ENCODE data around the gene TMEM121. TPM values are rescaled to one million over a fixed set of nuclear protein-coding genes. Genes with fewer than 3 reads are reported as not detected.

Gene TMEM121
- polyA plus RNA-seq, 1 donor (not counting 4 experiments of a cell fraction or from before 2014, with no cell fraction given): 0.18 TPM

DNA sequence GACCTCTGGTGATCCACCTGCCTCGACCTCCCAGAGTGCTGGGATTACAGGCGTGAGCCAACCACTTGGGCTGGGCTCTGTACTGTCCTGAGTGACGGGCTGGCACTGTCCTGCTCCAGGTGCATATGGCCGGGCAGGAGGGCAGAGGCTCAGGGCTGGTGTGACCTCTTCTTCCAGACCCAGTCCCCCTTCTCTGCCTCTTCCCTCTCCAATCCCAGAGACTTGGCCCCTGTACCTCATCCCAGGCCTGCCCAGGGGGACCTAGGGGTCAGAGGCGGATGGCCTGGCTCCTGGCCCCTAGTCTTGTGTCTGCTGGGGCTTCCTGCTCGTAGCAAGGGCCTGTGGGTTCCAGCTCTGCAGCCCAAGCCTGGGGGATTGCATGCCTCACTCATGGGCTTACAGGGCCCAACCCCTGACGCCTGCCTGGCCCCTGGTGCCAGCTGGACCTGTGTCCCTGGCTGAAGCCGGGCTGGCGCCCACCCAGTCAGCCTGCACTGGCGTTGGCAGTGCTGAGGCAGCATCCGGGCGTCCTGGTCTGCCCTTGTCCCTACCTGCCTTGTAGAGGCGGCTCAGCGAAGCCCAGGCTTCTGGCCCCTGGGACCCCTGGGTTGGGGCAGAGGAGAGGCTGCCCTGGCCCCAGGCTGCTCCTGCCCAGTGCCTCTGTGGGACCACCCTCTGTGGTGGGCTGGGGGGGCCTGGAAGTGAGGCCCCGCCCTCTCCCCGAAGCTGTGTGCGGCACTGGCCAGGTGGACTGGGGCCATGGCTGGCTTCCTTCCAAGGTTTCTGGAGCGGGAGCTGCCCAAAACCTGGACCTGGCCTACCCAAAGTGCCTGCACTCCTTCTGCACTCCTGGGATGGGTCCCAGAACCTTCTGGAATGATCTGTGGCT lies 31.0 kb upstream of the TMEM121 start:
- no peak for TF ChIP-seq EZH2 (IDR thresholded peaks at IDR 0.05; ENCODE audit: low read length)
- TF ChIP-seq, protein P1, sequence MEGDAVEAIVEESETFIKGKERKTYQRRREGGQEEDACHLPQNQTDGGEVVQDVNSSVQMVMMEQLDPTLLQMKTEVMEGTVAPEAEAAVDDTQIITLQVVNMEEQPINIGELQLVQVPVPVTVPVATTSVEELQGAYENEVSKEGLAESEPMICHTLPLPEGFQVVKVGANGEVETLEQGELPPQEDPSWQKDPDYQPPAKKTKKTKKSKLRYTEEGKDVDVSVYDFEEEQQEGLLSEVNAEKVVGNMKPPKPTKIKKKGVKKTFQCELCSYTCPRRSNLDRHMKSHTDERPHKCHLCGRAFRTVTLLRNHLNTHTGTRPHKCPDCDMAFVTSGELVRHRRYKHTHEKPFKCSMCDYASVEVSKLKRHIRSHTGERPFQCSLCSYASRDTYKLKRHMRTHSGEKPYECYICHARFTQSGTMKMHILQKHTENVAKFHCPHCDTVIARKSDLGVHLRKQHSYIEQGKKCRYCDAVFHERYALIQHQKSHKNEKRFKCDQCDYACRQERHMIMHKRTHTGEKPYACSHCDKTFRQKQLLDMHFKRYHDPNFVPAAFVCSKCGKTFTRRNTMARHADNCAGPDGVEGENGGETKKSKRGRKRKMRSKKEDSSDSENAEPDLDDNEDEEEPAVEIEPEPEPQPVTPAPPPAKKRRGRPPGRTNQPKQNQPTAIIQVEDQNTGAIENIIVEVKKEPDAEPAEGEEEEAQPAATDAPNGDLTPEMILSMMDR (optimal IDR thresholded peaks at IDR 0.05 in 1 of 3, IDR thresholded peaks at IDR 0.05 in 1 of 3, conservative IDR thresholded peaks at IDR 0.05 in 1 of 3; ENCODE audit: extremely low read depth in 1 of 3, insufficient read depth in 2 of 3, low read length in 3 of 3): no peak
- FAIRE-seq: no peak
- H3K9me3 ChIP-seq (ENCODE audit: control insufficient read depth, low read depth, low read length): no peaks in the 10 kb centered on the region
- H3K9me1 ChIP-seq (ENCODE audit: control insufficient read depth, extremely low read depth, insufficient read depth, low read length): no peaks in the 10 kb centered on the region
- H3K27me3 ChIP-seq (ENCODE audit: control insufficient read depth, extremely low read depth, insufficient read depth, low read length): no peaks in the 10 kb centered on the region
- H3K9ac ChIP-seq (ENCODE audit: control insufficient read depth, extremely low read depth, insufficient read depth, low read length): no peak overlapping the region
- peaks cover 5% of the 10 kb centered on the region for H4K20me1 ChIP-seq (ENCODE audit: control insufficient read depth, extremely low read depth, insufficient read depth, low read length)
- H3K79me2 ChIP-seq (ENCODE audit: control insufficient read depth, insufficient read depth, low read length): no peaks in the 10 kb centered on the region
- no peak overlapping the region for H2AFZ ChIP-seq (ENCODE audit: control insufficient read depth, low read length)
- peaks cover 2 to 3% of the 10 kb centered on the region in 2 experiments for H3K36me3 ChIP-seq (ENCODE audit: control insufficient read depth in 2 of 2, extremely low read depth in 1 of 2, insufficient read depth in 2 of 2, low read length in 2 of 2)
- dilution Hi-C loops (cut with MboI; ENCODE audit: extremely low pct_ligation_motif_present, low sequenced_read_pairs): no loop called here
- peaks cover 11% of the 10 kb centered on the region for H3K4me1 ChIP-seq (ENCODE audit: control insufficient read depth, extremely low read depth, insufficient read depth, low read length)
- DNase-seq (ENCODE audit: low read depth, low spot score): no peak
- H3K27ac ChIP-seq (ENCODE audit: control insufficient read depth, insufficient read depth, low read length): no peak overlapping the region
- H3K4me2 ChIP-seq (ENCODE audit: control insufficient read depth, extremely low read depth, insufficient read depth, low read depth, low read length): no peak overlapping the region
- H3K4me3 ChIP-seq (ENCODE audit: control insufficient read depth in 2 of 3, extremely low read depth in 1 of 3, insufficient read depth in 2 of 3, low read depth in 1 of 3, low read length in 3 of 3): no peak overlapping the region

GRCh38 chr14:105495990-105496830 lies 30.2 kb upstream of the TMEM121 start:
- H3K9ac ChIP-seq (ENCODE audit: control insufficient read depth, extremely low read depth, insufficient read depth, low read length): no peak overlapping the region
- peaks cover 11% of the 10 kb centered on the region for H3K4me1 ChIP-seq (ENCODE audit: control insufficient read depth, extremely low read depth, insufficient read depth, low read length)
- H2AFZ ChIP-seq (ENCODE audit: control insufficient read depth, low read length): no peak overlapping the region
- FAIRE-seq: no peak
- no peaks in the 10 kb centered on the region for H3K79me2 ChIP-seq (ENCODE audit: control insufficient read depth, insufficient read depth, low read length)
- H3K9me3 ChIP-seq (ENCODE audit: control insufficient read depth, low read depth, low read length): no peaks in the 10 kb centered on the region
- H3K36me3 ChIP-seq (ENCODE audit: control insufficient read depth in 2 of 2, extremely low read depth in 1 of 2, insufficient read depth in 2 of 2, low read length in 2 of 2): peaks cover 2 to 3% of the 10 kb centered on the region in 2 experiments
- H3K27me3 ChIP-seq (ENCODE audit: control insufficient read depth, extremely low read depth, insufficient read depth, low read length): no peaks in the 10 kb centered on the region
- no peak overlapping the region for H3K27ac ChIP-seq (ENCODE audit: control insufficient read depth, insufficient read depth, low read length)
- peaks cover 5% of the 10 kb centered on the region for H4K20me1 ChIP-seq (ENCODE audit: control insufficient read depth, extremely low read depth, insufficient read depth, low read length)
- TF ChIP-seq, protein P1 (optimal IDR thresholded peaks at IDR 0.05 in 1 of 3, IDR thresholded peaks at IDR 0.05 in 1 of 3, conservative IDR thresholded peaks at IDR 0.05 in 1 of 3; ENCODE audit: extremely low read depth in 1 of 3, insufficient read depth in 2 of 3, low read length in 3 of 3): no peak
- no peak for TF ChIP-seq EZH2 (IDR thresholded peaks at IDR 0.05; ENCODE audit: low read length)
- DNase-seq (ENCODE audit: low read depth, low spot score): no peak
- no peak overlapping the region for H3K4me3 ChIP-seq (ENCODE audit: control insufficient read depth in 2 of 3, extremely low read depth in 1 of 3, insufficient read depth in 2 of 3, low read depth in 1 of 3, low read length in 3 of 3)
- H3K4me2 ChIP-seq (ENCODE audit: control insufficient read depth, extremely low read depth, insufficient read depth, low read depth, low read length): no peak overlapping the region
- no peaks in the 10 kb centered on the region for H3K9me1 ChIP-seq (ENCODE audit: control insufficient read depth, extremely low read depth, insufficient read depth, low read length)
- dilution Hi-C loops (cut with MboI; ENCODE audit: extremely low pct_ligation_motif_present, low sequenced_read_pairs): no loop called here

All from keratinocyte (primary cell).